Neural cell (in vitro differentiated cells): ENCODE results near the gene PTOV1. TPM values are rescaled to one million over a fixed set of nuclear protein-coding genes. Genes with fewer than 3 reads are reported as not detected.

Source experiments
- H2AFZ ChIP-seq: fragments of 200-600, 300-800 bp; sonication (generic), shearing (Covaris generic); 2 replicates; pipeline ENCODE4 v1.6.0; 2014; ENCODE audit warnings: low read depth, mild to moderate bottlenecking, antibody characterized with exemption, low read length, moderate library complexity
- H3F3A ChIP-seq: fragments of 200-600 bp; shearing (Covaris generic); 2 replicates; pipeline ENCODE4 v1.6.1; 2016; ENCODE audit warnings: mild to moderate bottlenecking, moderate library complexity, mixed read lengths, antibody characterized with exemption, low read length; ENCODE audit not compliant: insufficient read depth, poor library complexity, severe bottlenecking
- H3K27ac ChIP-seq: fragments of 200-600, 300-800 bp; sonication (generic), shearing (Covaris generic); 2 replicates; pipeline ENCODE4 v1.5.1; 2014; ENCODE audit warnings: mild to moderate bottlenecking, low read length, moderate library complexity
- H3K27me3 ChIP-seq: fragments of 300-800, 200-600 bp; sonication (generic), shearing (Covaris generic); 2 replicates; pipeline ENCODE4 v1.6.0; 2014; ENCODE audit warnings: mild to moderate bottlenecking, low read depth, low read length, moderate library complexity; ENCODE audit not compliant: insufficient read depth
- H3K36me3 ChIP-seq: fragments of 300-800, 200-600 bp; sonication (generic), shearing (Covaris generic); 2 replicates; pipeline ENCODE4 v1.5.1; 2014; ENCODE audit warnings: mild to moderate bottlenecking, antibody characterized with exemption, low read length, moderate library complexity; ENCODE audit not compliant: insufficient read depth
- H3K4me2 ChIP-seq: fragments of 300-800, 200-600 bp; sonication (generic), shearing (Covaris generic); 2 replicates; pipeline ENCODE4 v1.6.0; 2014; ENCODE audit warnings: mild to moderate bottlenecking, low read length
- H3K4me3 ChIP-seq: fragments of 300-800, 200-600 bp; sonication (generic), shearing (Covaris generic); 2 replicates; pipeline ENCODE4 v1.5.1; 2014; ENCODE audit warnings: mild to moderate bottlenecking, low read length, moderate library complexity
- H3K79me2 ChIP-seq: fragments of 200-600 bp; shearing (Covaris generic); replicated peaks from 2 replicates; pipeline ENCODE4 v1.6.0; 2014; ENCODE audit warnings: mild to moderate bottlenecking, low read length, moderate library complexity; ENCODE audit not compliant: insufficient read depth
- H3K9ac ChIP-seq: fragments of 300-800, 200-600 bp; sonication (generic), shearing (Covaris generic); 2 replicates; pipeline ENCODE4 v1.6.1; 2016; ENCODE audit warnings: mild to moderate bottlenecking, low read length, mixed read lengths
- H3K9me2 ChIP-seq: fragments of 200-600 bp; shearing (Covaris generic); 2 replicates; pipeline ENCODE4 v1.6.1; 2016; ENCODE audit warnings: mild to moderate bottlenecking, low read length, mixed read lengths; ENCODE audit not compliant: insufficient read depth
- H3K9me3 ChIP-seq: fragments of 200-600, 300-800 bp; sonication (generic), shearing (Covaris generic); 2 replicates; pipeline ENCODE4 v1.6.1; 2016; ENCODE audit warnings: mild to moderate bottlenecking, mixed run types, low read length, moderate library complexity, mixed read lengths
- H4K20me1 ChIP-seq: fragments of 200-600 bp; shearing (Covaris generic); 2 replicates; pipeline ENCODE4 v1.6.1; 2016; ENCODE audit warnings: mild to moderate bottlenecking, mixed run types; ENCODE audit not compliant: insufficient read depth
- CTCF ChIP-seq: fragments of 450-650 bp; IDR thresholded peaks from 2 replicates; pipeline ENCODE4 v1.5.1; 2014; ENCODE audit warnings: antibody characterized with exemption, mild to moderate bottlenecking, moderate library complexity; ENCODE audit not compliant: poor library complexity, severe bottlenecking
- EP300 ChIP-seq: fragments of 450-650 bp; conservative IDR thresholded peaks from 2 replicates; pipeline ENCODE4 v1.6.1; 2014; ENCODE audit warnings: antibody characterized with exemption, mild to moderate bottlenecking, moderate library complexity; ENCODE audit not compliant: poor library complexity, severe bottlenecking
- EZH2 ChIP-seq: fragments of 200-600, 300-800 bp; shearing (Covaris generic), sonication (generic); IDR thresholded peaks from 2 replicates; pipeline ENCODE4 v1.6.1; 2014; ENCODE audit warnings: antibody characterized with exemption, low read length, borderline replicate concordance, mild to moderate bottlenecking; ENCODE audit not compliant: insufficient read depth, poor library complexity, severe bottlenecking
- MXI1 ChIP-seq: fragments of 450-650 bp; conservative IDR thresholded peaks from 2 replicates; pipeline ENCODE4 v1.6.1; 2014; ENCODE audit warnings: antibody characterized with exemption, mild to moderate bottlenecking; ENCODE audit not compliant: poor library complexity, severe bottlenecking
- POLR2AphosphoS5 ChIP-seq: IDR thresholded peaks from 2 replicates; pipeline ENCODE4 v1.6.1; 2012
- RAD21 ChIP-seq: fragments of 450-650 bp; conservative IDR thresholded peaks from 2 replicates; pipeline ENCODE4 v1.6.1; 2014; ENCODE audit warnings: antibody characterized with exemption, mild to moderate bottlenecking, moderate library complexity
- REST ChIP-seq: IDR thresholded peaks from 2 replicates; pipeline ENCODE4 v1.6.1; 2012; ENCODE audit warnings: borderline replicate concordance
- SMC3 ChIP-seq: fragments of 450-650 bp; conservative IDR thresholded peaks from 2 replicates; pipeline ENCODE4 v1.6.1; 2014; ENCODE audit warnings: antibody characterized with exemption, mild to moderate bottlenecking, moderate library complexity; ENCODE audit not compliant: poor library complexity
- TAF1 ChIP-seq: IDR thresholded peaks from 2 replicates; pipeline ENCODE4 v1.6.1; 2012; ENCODE audit warnings: low read depth
- polyA plus RNA-seq: library from polyadenylated mRNA; depleted of rRNA; stranded (reverse); fragments of >200 nt; gene quantifications from 2 replicates; pipeline ENCODE4 v1.2.3, GENCODE V29; 2014

Gene PTOV1
- polyA plus RNA-seq, 1 donor from 2014 or later: 199 TPM

GRCh38 chr19:49883094-49883493 is 32.1 kb downstream of the PTOV1 start:
- no peaks in the 10 kb centered on the region for H3K9me2 ChIP-seq
- no peaks in the 10 kb centered on the region for H4K20me1 ChIP-seq
- H3K79me2 ChIP-seq: no peaks in the 10 kb centered on the region
- H3K4me2 ChIP-seq: no peak overlapping the region
- H3F3A ChIP-seq: no peaks in the 10 kb centered on the region
- no peak overlapping the region for H3K27ac ChIP-seq
- no peak overlapping the region for H3K9ac ChIP-seq
- H3K27me3 ChIP-seq: no peaks in the 10 kb centered on the region
- H2AFZ ChIP-seq: no peak overlapping the region
- H3K4me3 ChIP-seq: no peak overlapping the region
- peaks cover 9% of the 10 kb centered on the region for H3K36me3 ChIP-seq
- TF ChIP-seq POLR2AphosphoS5 (no peak), EP300 (no peak), REST (no peak), MXI1 (no peak), RAD21 (no peak), EZH2 (no peak), TAF1 (no peak), CTCF (no peak), SMC3 (no peak)
- H3K9me3 ChIP-seq: peaks cover 6% of the 10 kb centered on the region

- H3K27me3 ChIP-seq: no peaks in the 10 kb centered on the region
- H3K9me3 ChIP-seq: peaks cover 6% of the 10 kb centered on the region
- H3K4me2 ChIP-seq: no peak overlapping the region
- no peaks in the 10 kb centered on the region for H3F3A ChIP-seq
- H3K36me3 ChIP-seq: peaks cover 9% of the 10 kb centered on the region
- no peak overlapping the region for H3K4me3 ChIP-seq
- no peak overlapping the region for H3K9ac ChIP-seq
- H3K9me2 ChIP-seq: no peaks in the 10 kb centered on the region
- no peak overlapping the region for H3K27ac ChIP-seq
- no peaks in the 10 kb centered on the region for H3K79me2 ChIP-seq
- no peak for TF ChIP-seq TAF1
- TF ChIP-seq RAD21: no peak
- no peak for TF ChIP-seq EP300
- TF ChIP-seq CTCF: no peak
- no peak for TF ChIP-seq SMC3
- TF ChIP-seq EZH2: no peak
- no peak for TF ChIP-seq REST
- TF ChIP-seq POLR2AphosphoS5: no peak
- no peak for TF ChIP-seq MXI1
- H4K20me1 ChIP-seq: no peaks in the 10 kb centered on the region
- no peak overlapping the region for H2AFZ ChIP-seq
Observed at GRCh38 chr19:49884109-49884508, 33.1 kb downstream of the PTOV1 start.
